ENCODE measurements around the gene IL18BP.
A peak's percentile ranks its signal among the peaks of the same experiment; 100 is the strongest.

Gene IL18BP

DNA sequence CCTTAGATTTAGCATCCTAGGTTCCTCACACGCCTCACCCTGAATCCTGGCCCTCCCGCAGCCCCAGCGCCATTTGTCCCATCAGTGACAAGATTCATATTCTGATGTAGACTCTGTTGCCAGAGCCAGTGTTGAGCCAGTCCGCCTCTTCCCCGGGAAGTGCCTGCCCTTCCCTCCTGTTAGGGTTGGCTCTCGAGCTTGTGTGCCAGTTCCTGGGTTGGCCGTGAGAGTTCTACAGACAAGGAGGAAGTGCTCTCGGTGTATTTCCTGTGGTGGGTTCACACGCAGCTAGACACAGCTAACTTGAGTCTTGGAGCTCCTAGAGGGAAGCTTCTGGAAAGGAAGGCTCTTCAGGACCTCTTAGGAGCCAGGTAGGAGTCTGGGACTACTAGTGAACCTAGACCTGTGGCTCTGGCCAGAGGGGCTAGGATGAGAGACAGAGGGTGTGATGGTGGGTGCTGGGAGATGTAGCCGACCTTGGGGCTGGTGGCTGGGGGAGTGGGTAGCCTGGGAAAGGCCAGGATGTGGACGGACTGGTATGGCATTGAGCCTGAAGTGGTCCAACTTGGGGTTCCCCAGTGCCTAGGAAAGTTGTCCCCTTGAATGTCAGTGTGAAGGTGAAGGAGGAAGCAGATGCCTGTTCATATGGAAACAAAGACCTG, at the start of gene IL18BP:
Gene IL18BP, plus strand, starts transcription at position 261 of the 662 bp plus-strand sequence. CDS start 1,076 bp downstream, outside the sequence.
- DNase-seq (ENCODE audit: low read depth in 2 of 2), result no peak

GRCh38 chr11:71949034-71949433, 49.7 kb upstream of the IL18BP start:
- DNase-seq (ENCODE audit: low read depth in 2 of 2), result no peak

- DNase-seq (ENCODE audit: low read depth in 2 of 2), result no peak
These were observed 46.9 kb upstream of the IL18BP start for GRCh38 chr11:71951741-71952310.

DNA sequence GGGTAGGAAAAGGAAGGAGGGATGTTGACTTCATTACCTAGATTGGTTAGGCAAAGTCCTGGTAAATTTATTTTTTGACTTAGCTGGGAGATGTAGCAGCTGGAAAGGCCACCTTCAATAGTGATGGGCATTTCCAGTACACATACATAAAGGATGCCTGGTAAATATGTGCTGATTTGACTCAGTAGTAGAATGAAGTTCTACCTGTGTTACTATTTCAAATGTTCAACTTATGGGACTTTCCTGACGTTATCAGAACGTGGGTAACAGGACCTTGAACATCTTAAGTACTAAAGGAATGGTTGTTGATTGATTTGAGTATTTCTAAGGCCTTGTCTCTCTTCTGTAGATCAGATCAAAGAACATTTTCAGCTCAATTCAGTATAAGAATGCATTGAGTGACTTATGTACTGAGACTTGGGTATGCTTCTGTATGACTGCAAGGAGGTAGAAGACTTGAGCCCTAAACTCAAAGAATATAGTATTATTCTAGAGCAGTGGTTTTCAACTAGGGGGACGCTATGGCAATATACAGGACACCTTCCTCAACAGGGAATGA, 42.7 kb upstream of the IL18BP start:
- no peak for DNase-seq (ENCODE audit: low read depth in 2 of 2)

DNA sequence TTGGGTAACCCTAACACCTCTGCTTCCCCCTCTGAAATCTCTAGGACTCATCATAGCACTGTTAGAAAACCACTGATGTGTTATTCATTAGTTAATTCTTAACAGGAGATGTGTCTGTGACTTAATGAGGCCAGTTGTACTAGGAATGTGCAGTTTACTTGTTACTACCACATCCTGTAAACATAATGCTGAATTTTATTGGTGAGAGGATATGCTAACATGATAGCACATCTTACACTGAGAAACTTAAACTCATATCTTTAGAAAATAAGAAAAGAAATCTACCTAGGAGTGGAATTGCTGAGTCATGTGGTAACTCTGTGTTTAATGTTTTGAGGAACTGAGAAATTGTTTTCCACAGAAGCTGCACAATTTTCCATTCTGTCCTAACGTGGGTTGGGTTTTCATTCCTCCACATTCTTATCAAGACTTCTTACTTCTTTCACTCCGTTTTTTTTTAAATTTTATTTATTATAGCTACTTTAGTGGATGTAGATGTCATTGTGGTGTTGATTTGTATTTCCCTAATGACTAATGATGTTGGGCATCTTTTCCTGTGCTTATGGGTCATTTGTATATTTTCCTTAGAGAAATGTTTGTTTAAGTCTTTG, 36.2 kb upstream of the IL18BP start:
- DNase-seq (ENCODE audit: low read depth in 2 of 2), result no peak

- DNase-seq (ENCODE audit: low read depth in 2 of 2), result no peak
These were observed 35.2 kb upstream of the IL18BP start for GRCh38 chr11:71963468-71963867.

DNA sequence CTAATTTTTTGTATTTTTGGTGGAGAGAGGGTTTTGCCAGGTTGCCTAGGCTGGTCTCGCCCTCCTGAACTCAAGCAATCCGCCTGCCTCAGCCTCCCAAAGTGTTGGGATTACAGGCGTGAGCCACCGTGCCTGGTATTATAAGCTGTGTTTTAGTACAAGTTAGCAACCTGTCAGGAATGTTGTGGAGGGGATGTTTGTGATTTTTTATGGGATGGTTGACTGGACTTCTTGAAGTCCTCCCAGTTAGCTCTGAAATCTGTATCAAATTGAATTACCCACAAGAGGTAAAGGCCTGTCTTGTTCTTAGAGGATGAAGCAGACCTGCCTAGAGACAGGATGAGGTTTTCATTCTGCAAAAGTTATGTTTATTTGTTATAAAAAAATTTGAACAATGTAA, 34.1 kb upstream of the IL18BP start:
- DNase-seq (ENCODE audit: low read depth in 2 of 2), result no peak

DNA sequence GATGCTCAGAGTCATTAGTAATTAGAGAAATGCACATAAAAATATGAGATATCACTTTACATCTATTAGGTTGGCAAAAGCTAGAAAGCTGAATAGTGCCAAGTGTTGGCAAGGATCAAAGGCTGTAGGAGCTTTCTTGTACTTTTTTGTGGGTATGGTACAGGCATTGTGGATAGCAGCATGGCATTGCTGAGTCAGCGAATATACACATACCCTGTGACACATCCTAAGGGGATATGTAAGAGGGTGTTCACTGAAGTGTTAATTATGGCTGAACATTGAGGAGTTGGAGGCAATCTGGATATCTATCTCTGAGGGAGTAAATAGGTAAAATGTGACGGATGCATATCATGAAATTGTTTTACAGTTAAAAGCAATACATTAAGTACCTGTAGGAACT, 27.0 kb upstream of the IL18BP start:
- no peak for DNase-seq (ENCODE audit: low read depth in 2 of 2)

DNA sequence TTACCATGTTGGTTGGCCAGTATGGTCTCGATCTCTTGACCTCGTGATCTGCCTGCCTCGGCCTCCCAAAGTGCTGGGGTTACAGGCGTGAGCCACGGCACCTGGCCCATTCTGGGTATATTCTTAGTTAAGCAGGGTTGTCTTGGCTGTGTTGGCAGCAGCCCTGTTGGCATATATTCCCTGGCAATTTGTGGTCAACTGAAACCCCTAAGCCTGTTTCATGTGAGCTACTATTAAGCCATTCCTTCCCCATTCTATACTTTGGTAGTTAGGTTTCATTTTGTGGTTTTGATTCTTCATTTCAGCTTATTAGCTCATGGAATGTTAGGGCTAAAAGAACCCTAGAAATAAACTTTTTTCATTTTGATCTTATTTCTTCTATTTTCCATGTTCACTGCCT, 22.2 kb upstream of the IL18BP start:
- no peak for DNase-seq (ENCODE audit: low read depth in 2 of 2)

GRCh38 chr11:71977090-71977489, 21.6 kb upstream of the IL18BP start:
- no peak for DNase-seq (ENCODE audit: low read depth in 2 of 2)

- peak; percentile 7 to 11 for DNase-seq (ENCODE audit: low read depth in 2 of 2)
These were observed 20.8 kb upstream of the IL18BP start for GRCh38 chr11:71977743-71978418.

DNA sequence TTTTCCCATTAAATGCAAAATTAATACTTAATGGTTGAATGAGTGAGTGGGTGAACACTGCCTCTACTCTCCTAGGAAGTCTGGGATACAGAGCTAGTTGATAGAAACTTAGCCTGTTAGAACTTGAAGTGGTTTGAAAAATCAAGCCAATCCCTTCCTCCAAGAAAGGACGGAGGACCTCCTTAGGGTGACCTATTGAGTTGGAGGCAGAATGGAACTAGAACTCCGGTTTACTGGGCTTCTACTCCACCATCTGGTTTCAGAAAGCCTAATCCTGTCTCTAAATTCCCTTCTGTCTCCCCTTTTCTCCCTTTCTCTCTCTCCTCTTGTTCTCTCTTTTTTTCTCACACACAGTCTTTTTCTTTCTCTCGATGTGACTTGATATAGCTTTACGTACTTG, 19.6 kb upstream of the IL18BP start:
- no peak for DNase-seq (ENCODE audit: low read depth in 2 of 2)

GRCh38 chr11:71979602-71980001, 19.1 kb upstream of the IL18BP start:
- no peak for DNase-seq (ENCODE audit: low read depth in 2 of 2)

GRCh38 chr11:71986131-71986530, 12.6 kb upstream of the IL18BP start:
- no peak for DNase-seq (ENCODE audit: low read depth in 2 of 2)

- DNase-seq (ENCODE audit: low read depth in 2 of 2), result no peak
These were observed 11.2 kb upstream of the IL18BP start for GRCh38 chr11:71987521-71987920.

DNA sequence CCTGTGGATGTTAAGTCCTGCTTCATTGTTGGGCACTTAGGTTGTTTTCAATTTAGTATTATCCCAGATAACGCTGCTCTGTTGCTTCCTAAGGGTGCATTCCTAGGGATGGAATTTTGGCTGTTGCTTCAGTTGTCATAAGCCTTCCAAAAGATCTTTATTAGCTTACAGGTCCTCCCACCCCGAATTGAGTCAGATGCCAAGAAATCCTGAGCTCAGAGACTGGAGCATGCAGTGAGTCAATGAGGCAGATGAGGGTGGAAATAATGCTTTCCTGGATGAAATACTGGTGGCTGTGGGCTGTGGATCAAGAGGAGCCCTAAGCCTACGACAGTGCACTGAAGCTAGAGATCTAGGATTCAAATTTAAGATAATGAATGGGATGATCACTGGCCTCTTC, 10.7 kb upstream of the IL18BP start:
- no peak for DNase-seq (ENCODE audit: low read depth in 2 of 2)

DNA sequence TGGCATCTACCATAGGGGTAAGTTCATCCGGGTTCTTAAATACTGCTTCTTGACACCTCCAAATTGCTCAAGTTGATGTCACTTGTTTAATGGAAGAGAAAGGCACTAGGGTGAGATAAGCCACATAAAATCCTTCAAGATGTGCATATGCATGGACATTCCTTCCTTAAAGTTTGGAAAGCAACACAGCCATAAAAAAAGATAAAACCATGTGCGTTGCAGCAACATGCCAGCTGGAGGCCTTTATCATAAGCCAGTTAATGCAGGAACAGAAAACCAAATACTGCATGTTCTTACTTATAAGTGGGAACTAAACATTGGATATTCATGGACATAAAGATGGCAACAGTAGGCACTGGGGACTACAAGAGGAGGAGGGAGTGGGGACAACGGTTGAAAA, 8.0 kb upstream of the IL18BP start:
- DNase-seq (ENCODE audit: low read depth in 2 of 2), result no peak

GRCh38 chr11:71991494-71991893, 7.2 kb upstream of the IL18BP start:
- DNase-seq (ENCODE audit: low read depth in 2 of 2), result no peak

GRCh38 chr11:71992136-71992730, 6.5 kb upstream of the IL18BP start:
- DNase-seq (ENCODE audit: low read depth in 2 of 2), result no peak

DNA sequence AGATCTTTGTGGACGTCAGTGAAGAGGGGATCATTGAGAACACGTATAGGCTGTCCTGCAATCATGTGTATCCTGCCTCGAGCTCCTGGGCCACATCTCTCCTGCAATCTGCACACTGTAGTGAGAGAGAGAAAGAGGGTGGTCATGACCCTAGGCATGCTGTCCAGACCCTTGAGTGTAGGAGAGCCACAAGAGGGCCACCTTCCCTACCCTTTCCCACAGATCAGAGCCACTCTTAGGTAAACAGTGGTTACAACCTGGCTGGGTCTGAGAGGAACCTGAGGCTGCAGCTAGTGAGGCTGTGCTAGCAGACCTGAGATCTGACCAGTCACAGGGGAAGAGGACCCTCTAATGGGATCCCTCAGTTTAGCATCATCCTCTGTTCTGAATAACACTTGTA, 3.9 kb upstream of the IL18BP start:
- no peak for DNase-seq (ENCODE audit: low read depth in 2 of 2)

DNA sequence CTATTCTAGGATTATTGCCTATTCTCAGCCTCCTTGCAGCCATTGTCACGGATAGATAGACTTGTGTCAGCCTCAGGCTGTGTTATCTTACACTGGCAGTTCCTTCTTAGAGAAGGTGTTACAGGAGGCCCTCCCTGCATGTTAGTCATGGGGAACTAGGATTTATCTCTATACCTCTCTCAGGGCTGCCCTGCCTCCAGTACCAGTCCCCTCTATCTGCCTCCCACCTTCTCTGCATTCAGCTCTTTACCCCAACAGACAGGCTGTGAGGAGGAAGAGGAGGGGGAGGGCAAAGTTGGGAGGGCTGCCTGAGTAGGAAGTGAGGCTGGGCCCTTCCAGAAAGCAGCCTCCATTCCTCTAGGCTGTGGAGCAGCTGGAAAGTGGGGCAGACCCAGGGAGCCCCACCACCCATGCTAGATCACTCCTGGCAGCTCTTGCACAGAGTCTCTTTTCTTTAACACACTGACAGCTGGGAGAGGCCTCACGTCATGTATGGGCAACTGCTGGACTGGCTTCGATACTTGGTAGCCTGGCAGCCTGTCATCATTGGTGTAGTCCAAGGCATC, 2.9 kb upstream of the IL18BP start:
- DNase-seq (ENCODE audit: low read depth in 2 of 2), result no peak

- DNase-seq (ENCODE audit: low read depth in 2 of 2), result no peak
These were observed 2.2 kb upstream of the IL18BP start for GRCh38 chr11:71996517-71996916.
